Panc1 (cell line): ENCODE results near the gene KDM1B. TPM values are rescaled to one million over a fixed set of nuclear protein-coding genes. Genes with fewer than 3 reads are reported as not detected.

Experiments
- ATAC-seq: fragments of 200-7000 bp; cut with Tn5 transposase; 2 replicates; pipeline ENCODE4 v1.9.1; 2020; ENCODE audit warnings: mild to moderate bottlenecking, moderate library complexity
- BruUV-seq: library from RNA; stranded (reverse); fragments of 400-500 nt; replicated peaks from 2 replicates; lab custom pipeline; 2021; lab: Mats Ljungman, UMichigan
- CTCF ChIA-PET: fragments of 300-600 bp; sonication (Branson Sonifier 250); formaldehyde crosslinking; loops from one replicate; lab custom pipeline; 2022; ENCODE audit warnings: antibody characterized with exemption; lab: Charles Lee
- POLR2A ChIA-PET: fragments of 300-600 bp; sonication (Branson Sonifier 250); formaldehyde crosslinking; loops from one replicate; lab custom pipeline; 2022; ENCODE audit warnings: antibody characterized with exemption; lab: Charles Lee
- DNase-seq: peaks from one replicate; pipeline ENCODE4 v3.0.0-alpha.2; 2010; ENCODE audit warnings: low read depth, low spot score
- H3K27ac ChIP-seq: 2 replicates; pipeline ENCODE4 v1.5.1; 2011; ENCODE audit warnings: mild to moderate bottlenecking, low read length, inconsistent platforms
- H3K27me3 ChIP-seq: fragments of 200-500 bp; sonication (Bioruptor generic); 2 replicates; pipeline ENCODE4 v1.6.0; 2014; ENCODE audit warnings: low read length, inconsistent platforms; ENCODE audit not compliant: control insufficient read depth, insufficient read depth
- H3K36me3 ChIP-seq: fragments of 200-500 bp; sonication (Bioruptor generic); 2 replicates; pipeline ENCODE4 v1.5.1; 2014; ENCODE audit warnings: inconsistent platforms, mild to moderate bottlenecking, low read length, moderate library complexity; ENCODE audit not compliant: control insufficient read depth, insufficient read depth
- H3K4me1 ChIP-seq: 2 replicates; pipeline ENCODE4 v1.5.1; 2011; ENCODE audit warnings: inconsistent platforms, mild to moderate bottlenecking, low read length, moderate library complexity; ENCODE audit not compliant: control insufficient read depth, insufficient read depth
- H3K4me3 ChIP-seq, 2 experiments: 2 replicates each; pipeline ENCODE4 v1.5.1; 2011 to 2012; ENCODE audit warnings: low read depth in 2 of 2, low read length in 2 of 2, mild to moderate bottlenecking in 2 of 2, inconsistent platforms in 1 of 2, moderate library complexity in 1 of 2
- H3K9me3 ChIP-seq: fragments of 200-500 bp; sonication (Bioruptor generic); 2 replicates; pipeline ENCODE4 v1.5.1; 2014; ENCODE audit warnings: low read depth, mild to moderate bottlenecking, inconsistent platforms, low read length, moderate library complexity; ENCODE audit not compliant: control insufficient read depth, insufficient read depth
- CTCF ChIP-seq: fragments of 450-650 bp; IDR thresholded peaks from 2 replicates; pipeline ENCODE4 v1.5.1; 2017; ENCODE audit warnings: mild to moderate bottlenecking
- POLR2AphosphoS5 ChIP-seq: IDR thresholded peaks from 2 replicates; pipeline ENCODE4 v1.6.1; 2012; ENCODE audit warnings: mild to moderate bottlenecking, low read depth, low read length, moderate library complexity
- REST ChIP-seq, 2 experiments: IDR thresholded peaks; 2 replicates each; pipeline ENCODE4 v1.6.1; 2011 to 2012; ENCODE audit warnings: low read depth in 2 of 2, control low read depth in 1 of 2, low read length in 1 of 2, mild to moderate bottlenecking in 1 of 2, moderate library complexity in 1 of 2; ENCODE audit not compliant: insufficient read depth in 1 of 2
- SIN3A ChIP-seq: IDR thresholded peaks from 2 replicates; pipeline ENCODE4 v1.6.1; 2012; ENCODE audit warnings: low read depth, mild to moderate bottlenecking, low read length, moderate library complexity, borderline replicate concordance; ENCODE audit not compliant: insufficient read depth
- TCF7L2 ChIP-seq: IDR thresholded peaks from 2 replicates; pipeline ENCODE4 v1.6.1; 2011; ENCODE audit warnings: mild to moderate bottlenecking, low read depth, low read length, inconsistent platforms
- in situ Hi-C: cut with HindIII; loops from 2 replicates; pipeline ENCODE4 v1.10.0; 2016; ENCODE audit warnings: low sequenced_read_pairs, low pct_unique_long_range_greater_than_20kb
- intact Hi-C: fragments of 100-400 bp; cut with micrococcal nuclease; formaldehyde crosslinking; loops from one replicate; pipeline ENCODE4 v1.10.0; 2022; ENCODE audit not compliant: unreplicated experiment
- total RNA-seq: library from RNA; stranded (reverse); gene quantifications from one replicate; pipeline ENCODE4 v1.2.1, GENCODE V29; 2021; ENCODE audit not compliant: unreplicated experiment

Gene KDM1B
- total RNA-seq, 1 experiment from 2014 or later: 27.1 TPM

GRCh38 chr6:18215436-18215835, 60.2 kb downstream of the KDM1B start:
- H3K36me3 ChIP-seq: no peaks in the 10 kb centered on the region; the same call in 1 of the 2 replicates
- no peak overlapping the region for H3K4me3 ChIP-seq
- H3K27ac ChIP-seq: no peak overlapping the region
- no peak for DNase-seq
- no peaks in the 10 kb centered on the region for H3K27me3 ChIP-seq
- in situ Hi-C loops: no loop called here
- no TSS peak for BruUV-seq
- ChIA-PET CTCF (no interaction called here), POLR2A (no interaction called here)
- no peak for TF ChIP-seq SIN3A
- TF ChIP-seq CTCF: no peak
- no peak for TF ChIP-seq TCF7L2
- TF ChIP-seq POLR2AphosphoS5: no peak
- no peak for TF ChIP-seq REST (IDR thresholded peaks at IDR 0.05; ENCODE audit: insufficient read depth in 1 of 2, low read depth in 2 of 2, low read length in 1 of 2)
- no peaks in the 10 kb centered on the region for H3K4me1 ChIP-seq
- intact Hi-C loops: no loop called here
- no peaks in the 10 kb centered on the region for H3K9me3 ChIP-seq
- no peak for ATAC-seq

DNA sequence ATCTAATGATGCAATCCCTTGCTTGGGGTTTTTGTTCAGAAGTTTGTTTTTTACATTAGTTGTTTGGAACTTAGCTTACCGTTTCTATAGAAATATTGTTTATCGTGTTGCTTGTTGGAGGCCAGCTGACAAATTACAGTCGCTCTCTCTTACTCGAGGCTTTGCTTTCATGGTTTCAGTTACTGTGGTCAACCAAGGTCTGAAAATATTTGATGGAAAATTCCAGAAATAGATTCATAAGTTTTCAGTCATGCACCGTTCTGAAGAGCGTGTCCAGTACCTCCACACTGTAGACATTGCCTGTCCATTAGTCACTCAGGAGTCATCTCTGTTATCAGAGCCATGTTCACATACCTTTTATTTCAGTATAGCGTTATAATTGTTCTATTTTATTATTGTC, 61.2 kb downstream of the KDM1B start:
- TF ChIP-seq TCF7L2 (no peak), SIN3A (no peak), POLR2AphosphoS5 (no peak), REST (IDR thresholded peaks at IDR 0.05; ENCODE audit: insufficient read depth in 1 of 2, low read depth in 2 of 2, low read length in 1 of 2) (no peak), CTCF (no peak)
- ChIA-PET POLR2A (no interaction called here), CTCF (no interaction called here)
- H3K4me1 ChIP-seq: no peaks in the 10 kb centered on the region
- no peak overlapping the region for H3K27ac ChIP-seq
- in situ Hi-C loops (no loop called here), intact Hi-C loops (no loop called here)
- ATAC-seq (0 out of 2 replicates have a peak, but pooled peaks have one; percentile 29), DNase-seq (no peak)
- no peaks in the 10 kb centered on the region; the same call in 1 of the 2 replicates for H3K36me3 ChIP-seq
- H3K27me3 ChIP-seq: no peaks in the 10 kb centered on the region
- BruUV-seq: no TSS peak
- H3K4me3 ChIP-seq: no peak overlapping the region
- H3K9me3 ChIP-seq: no peaks in the 10 kb centered on the region
